HUES6 (cell line): ENCODE results near the gene RPS6KA4.
"Not testable (repeated sequence)": the region's sequence is repeated elsewhere in the genome, so short reads cannot be mapped to it uniquely, and the experiment has no call there.

ENCODE experiments used
- H3K27ac ChIP-seq: 2 replicates; pipeline ENCODE4 v1.7.0; 2013; ENCODE audit warnings: low read depth, mild to moderate bottlenecking, low read length, inconsistent platforms
- H3K27me3 ChIP-seq: 2 replicates; pipeline ENCODE4 v1.6.1; 2013; ENCODE audit warnings: low read length; ENCODE audit not compliant: control insufficient read depth, insufficient read depth
- H3K36me3 ChIP-seq: 2 replicates; pipeline ENCODE4 v1.6.1; 2013; ENCODE audit warnings: low read length; ENCODE audit not compliant: control insufficient read depth, insufficient read depth
- H3K4me1 ChIP-seq: 2 replicates; pipeline ENCODE4 v1.6.1; 2013; ENCODE audit warnings: low read length; ENCODE audit not compliant: control insufficient read depth, insufficient read depth
- H3K4me3 ChIP-seq: 2 replicates; pipeline ENCODE4 v1.5.1; 2013; ENCODE audit warnings: low read depth, low read length
- H3K9ac ChIP-seq: one replicate; pipeline ENCODE4 v1.6.1; 2013; ENCODE audit warnings: mild to moderate bottlenecking, low read length
- H3K9me3 ChIP-seq: 2 replicates; pipeline ENCODE4 v1.6.1; 2013; ENCODE audit warnings: low read depth, low read length; ENCODE audit not compliant: control insufficient read depth, insufficient read depth

The RPS6KA4 gene

DNA sequence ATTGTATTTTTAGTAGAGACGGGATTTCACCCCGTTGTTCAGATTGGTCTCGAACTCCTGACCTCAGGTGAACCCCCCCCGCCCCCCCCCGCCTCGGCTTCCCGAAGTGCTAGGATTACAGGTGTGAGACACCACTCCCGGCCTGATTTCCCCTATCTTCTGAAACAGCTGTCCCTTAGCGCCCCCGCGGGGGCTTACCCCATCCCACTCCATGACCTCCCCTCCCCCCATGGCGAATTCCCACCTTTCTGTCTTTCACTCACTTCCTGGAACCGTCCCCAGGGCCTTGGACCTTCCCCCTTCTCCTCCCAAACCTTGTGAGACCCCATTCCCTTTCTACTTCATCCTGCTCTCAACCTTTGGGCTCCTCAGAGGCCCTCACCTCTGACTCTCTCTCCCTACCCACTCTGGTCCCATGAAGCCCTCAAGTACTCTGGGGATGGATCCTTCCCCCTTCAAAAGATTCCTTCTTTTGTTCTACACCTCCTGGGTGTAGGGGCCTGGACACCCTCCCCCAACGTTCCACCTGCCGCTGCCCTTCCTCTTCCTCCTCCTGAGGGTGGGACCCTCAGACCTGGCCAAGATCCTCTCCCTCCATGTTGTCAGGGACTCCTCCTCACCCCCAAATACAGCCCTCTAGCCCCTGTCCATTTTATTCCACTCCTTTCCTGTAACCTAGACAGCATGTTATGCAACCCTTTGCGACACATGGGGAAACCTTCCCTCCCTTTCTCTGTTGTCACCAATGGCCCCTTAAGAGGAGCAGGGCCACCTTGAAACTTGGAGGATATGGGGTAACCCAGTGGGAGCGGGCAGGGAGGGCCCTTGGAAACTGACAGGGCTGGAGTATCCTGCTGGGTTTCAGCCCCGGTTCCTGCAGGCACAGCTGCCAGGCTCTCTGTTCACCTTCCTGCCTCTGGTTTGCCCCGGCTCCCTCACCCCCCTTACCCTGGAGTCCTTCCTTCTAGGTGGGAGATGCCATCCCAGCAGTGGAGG, 39.9 kb upstream of the RPS6KA4 start:
- Histone ChIP-seq H3K4me3 (peak overlapping the region; percentile 86), H3K27ac (peak overlapping the region; percentile 41; the same call in 1 of the 2 replicates), H3K27me3 (no peaks in the 10 kb centered on the region), H3K9ac (peak overlapping the region; percentile 91), H3K36me3 (peaks cover 54% of the 10 kb centered on the region), H3K4me1 (peaks cover 26% of the 10 kb centered on the region), H3K9me3 (no peaks in the 10 kb centered on the region)

DNA sequence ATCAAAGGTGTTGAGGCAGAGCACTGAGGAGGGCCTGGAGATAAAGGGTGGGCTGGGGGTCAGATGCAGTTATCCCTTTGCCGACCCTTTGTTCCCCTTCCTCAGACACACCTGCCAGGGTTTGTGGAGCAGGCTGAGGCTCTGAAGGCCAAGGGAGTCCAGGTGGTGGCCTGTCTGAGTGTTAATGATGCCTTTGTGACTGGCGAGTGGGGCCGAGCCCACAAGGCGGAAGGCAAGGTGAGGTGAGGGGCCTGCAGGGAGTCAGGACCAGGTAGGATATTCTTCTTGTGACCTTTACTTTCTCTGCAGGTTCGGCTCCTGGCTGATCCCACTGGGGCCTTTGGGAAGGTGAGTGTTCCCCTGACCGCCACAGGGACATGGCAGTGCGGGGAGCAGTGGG, 38.4 kb upstream of the RPS6KA4 start:
- Histone ChIP-seq H3K9ac (no peak overlapping the region), H3K27ac (no peak overlapping the region), H3K4me1 (peaks cover 33% of the 10 kb centered on the region), H3K9me3 (no peaks in the 10 kb centered on the region), H3K36me3 (peaks cover 39% of the 10 kb centered on the region), H3K27me3 (no peaks in the 10 kb centered on the region), H3K4me3 (no peak overlapping the region)

DNA sequence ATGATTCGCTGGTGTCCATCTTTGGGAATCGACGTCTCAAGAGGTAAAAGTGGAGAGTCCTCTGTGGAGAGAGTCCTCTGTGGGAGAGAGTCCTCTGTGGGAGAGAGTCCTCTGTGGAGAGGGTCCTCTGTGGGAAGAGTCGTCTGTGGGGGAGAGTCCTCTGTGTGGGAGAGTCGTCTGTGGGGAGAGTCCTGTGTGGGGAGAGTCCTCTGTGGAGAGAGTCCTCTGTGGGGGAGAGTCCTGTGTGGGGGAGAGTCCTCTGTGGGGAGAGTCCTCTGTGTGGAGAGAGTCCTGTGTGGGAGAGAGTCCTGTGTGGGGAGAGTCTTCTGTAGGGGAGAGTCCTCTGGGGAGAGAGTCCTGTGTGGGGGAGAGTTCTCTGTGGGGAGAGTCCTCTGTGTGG, 37.9 kb upstream of the RPS6KA4 start:
- Histone ChIP-seq H3K36me3 (peaks cover 38% of the 10 kb centered on the region), H3K4me3 (no peak overlapping the region), H3K9me3 (no peaks in the 10 kb centered on the region), H3K4me1 (peaks cover 33% of the 10 kb centered on the region), H3K9ac (no peak overlapping the region), H3K27ac (no peak overlapping the region), H3K27me3 (no peaks in the 10 kb centered on the region)

DNA sequence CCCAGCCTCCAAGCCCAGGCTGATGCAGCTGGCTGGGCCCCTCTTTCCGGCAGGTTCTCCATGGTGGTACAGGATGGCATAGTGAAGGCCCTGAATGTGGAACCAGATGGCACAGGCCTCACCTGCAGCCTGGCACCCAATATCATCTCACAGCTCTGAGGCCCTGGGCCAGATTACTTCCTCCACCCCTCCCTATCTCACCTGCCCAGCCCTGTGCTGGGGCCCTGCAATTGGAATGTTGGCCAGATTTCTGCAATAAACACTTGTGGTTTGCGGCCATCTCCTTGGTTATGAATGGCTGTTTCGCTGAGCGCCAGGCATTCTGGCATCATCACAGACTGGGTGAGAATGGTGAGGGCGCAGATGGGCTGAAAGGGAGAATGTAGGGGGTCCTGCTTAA, 37.4 kb upstream of the RPS6KA4 start:
- Histone ChIP-seq H3K4me1 (peaks cover 33% of the 10 kb centered on the region), H3K27me3 (no peaks in the 10 kb centered on the region), H3K9ac (no peak overlapping the region), H3K9me3 (no peaks in the 10 kb centered on the region), H3K36me3 (peaks cover 34% of the 10 kb centered on the region), H3K4me3 (no peak overlapping the region), H3K27ac (no peak overlapping the region)

GRCh38 chr11:64322925-64323260, 36.1 kb upstream of the RPS6KA4 start:
- H3K4me3 ChIP-seq: no peak overlapping the region

DNA sequence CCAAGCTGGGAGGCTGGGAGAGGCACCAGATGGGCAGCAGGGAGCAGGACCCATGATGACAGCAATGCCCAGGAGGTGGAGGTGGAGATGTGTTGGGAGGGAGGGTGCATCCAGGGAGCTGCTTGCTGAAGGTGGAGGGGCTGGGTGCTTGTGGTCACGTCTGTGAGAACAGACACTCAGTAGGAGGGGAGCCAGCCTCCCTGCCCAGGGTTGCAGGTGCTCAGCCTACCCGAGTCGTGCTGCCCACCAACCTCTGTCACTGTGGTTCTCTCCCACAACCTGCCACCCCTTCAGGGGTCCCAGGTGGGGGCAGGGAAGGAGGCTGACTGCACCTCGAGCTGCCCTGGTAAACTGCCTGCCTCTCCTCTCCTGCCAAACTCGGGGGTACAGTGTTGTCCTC, 35.6 kb upstream of the RPS6KA4 start:
- H3K27ac ChIP-seq: no peak overlapping the region
- peaks cover 33% of the 10 kb centered on the region for H3K4me1 ChIP-seq
- H3K4me3 ChIP-seq: no peak overlapping the region
- H3K9ac ChIP-seq: no peak overlapping the region
- H3K36me3 ChIP-seq: peaks cover 34% of the 10 kb centered on the region
- no peaks in the 10 kb centered on the region for H3K9me3 ChIP-seq
- no peaks in the 10 kb centered on the region for H3K27me3 ChIP-seq

More at GRCh38 chr11:64322925-64323260, 36.1 kb upstream of the RPS6KA4 start:
- Histone ChIP-seq H3K9ac (no peak overlapping the region), H3K4me1 (peaks cover 33% of the 10 kb centered on the region), H3K9me3 (no peaks in the 10 kb centered on the region), H3K27me3 (no peaks in the 10 kb centered on the region), H3K36me3 (peaks cover 34% of the 10 kb centered on the region), H3K27ac (no peak overlapping the region)

DNA sequence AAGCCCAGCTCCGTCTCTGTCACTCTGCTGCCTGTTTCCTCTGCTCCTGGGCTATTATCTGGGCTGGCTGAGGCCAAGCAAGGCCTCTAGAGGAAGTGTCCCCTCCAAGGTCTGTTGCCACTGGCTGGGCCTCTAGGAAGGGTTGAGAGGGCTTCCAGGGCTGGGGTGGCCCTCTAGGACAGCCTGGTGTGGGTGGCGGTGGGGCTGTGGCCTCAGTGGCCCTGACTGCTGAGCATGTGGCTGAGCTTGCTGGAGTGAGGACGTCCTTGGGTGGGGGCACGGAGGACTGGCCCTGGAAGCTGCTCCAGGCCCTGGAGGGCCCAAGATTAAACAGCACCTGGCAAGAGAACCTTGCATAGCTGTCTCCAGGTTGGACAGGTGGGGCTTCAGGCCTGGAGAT, 35.0 kb upstream of the RPS6KA4 start:
- peaks cover 34% of the 10 kb centered on the region for H3K36me3 ChIP-seq
- not testable (repeated sequence) for H3K9me3 ChIP-seq, H3K9ac ChIP-seq, H3K4me3 ChIP-seq, H3K27me3 ChIP-seq
- peak overlapping the region; percentile 46; the same call in 1 of the 2 replicates for H3K27ac ChIP-seq
- peaks cover 31% of the 10 kb centered on the region for H3K4me1 ChIP-seq

- H3K36me3 ChIP-seq: peaks cover 28% of the 10 kb centered on the region
- peaks cover 24% of the 10 kb centered on the region; the same call in 1 of the 2 replicates for H3K4me1 ChIP-seq
- no peaks in the 10 kb centered on the region for H3K27me3 ChIP-seq
- H3K4me3 ChIP-seq: no peak overlapping the region
- no peak overlapping the region for H3K9ac ChIP-seq
- no peaks in the 10 kb centered on the region for H3K9me3 ChIP-seq
- H3K27ac ChIP-seq: no peak overlapping the region
Measured at GRCh38 chr11:64324692-64325469, 34.1 kb upstream of the RPS6KA4 start.

DNA sequence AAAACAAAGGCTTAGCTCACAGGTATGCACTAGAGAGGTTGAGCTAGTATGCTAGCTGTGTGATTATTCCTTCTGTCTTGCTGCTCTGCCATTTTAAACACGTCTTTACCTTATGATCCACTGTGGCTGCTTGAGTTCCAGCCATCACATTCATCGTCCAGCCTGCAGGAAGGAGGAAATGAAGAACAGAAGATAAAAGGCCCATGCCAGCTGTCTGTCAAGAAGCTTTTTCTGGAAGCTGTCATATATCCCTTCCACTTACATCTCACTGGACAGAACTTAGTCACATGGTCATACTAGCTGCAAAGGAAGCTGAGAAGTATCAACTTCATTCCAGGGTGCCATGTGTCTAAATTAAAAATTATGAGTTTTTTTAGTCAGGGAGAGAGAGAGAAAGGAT, 31.6 kb upstream of the RPS6KA4 start:
- Histone ChIP-seq H3K9me3 (no peaks in the 10 kb centered on the region), H3K27ac (no peak overlapping the region)

GRCh38 chr11:64327993-64328392, 31.0 kb upstream of the RPS6KA4 start:
- no peak overlapping the region for H3K27ac ChIP-seq
- no peak overlapping the region for H3K9ac ChIP-seq

More for the DNA sequence above, 31.6 kb upstream of the RPS6KA4 start:
- no peaks in the 10 kb centered on the region for H3K27me3 ChIP-seq
- peaks cover 39% of the 10 kb centered on the region for H3K4me1 ChIP-seq
- H3K4me3 ChIP-seq: no peak overlapping the region
- peaks cover 9% of the 10 kb centered on the region for H3K36me3 ChIP-seq
- no peak overlapping the region for H3K9ac ChIP-seq

DNA sequence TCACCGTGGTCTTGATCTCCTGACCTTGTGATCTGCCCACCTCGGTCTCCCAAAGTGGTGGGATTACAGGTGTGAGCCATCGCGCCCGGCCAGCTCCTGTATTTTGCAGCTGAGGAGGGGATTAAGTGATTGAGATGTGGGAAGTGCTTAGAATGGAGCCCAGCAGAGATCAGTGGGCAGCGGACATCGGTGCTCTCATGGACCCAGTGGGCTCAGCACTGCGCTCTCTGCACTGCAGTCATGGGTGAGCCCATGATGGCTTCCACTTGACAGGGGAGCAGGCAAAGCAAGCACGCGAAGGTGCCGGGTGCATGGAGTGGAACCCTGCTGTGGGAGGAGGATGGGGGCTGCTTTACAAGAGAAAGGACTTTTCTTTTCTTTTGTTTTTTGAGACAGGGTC, 28.1 kb upstream of the RPS6KA4 start:
- Histone ChIP-seq H3K9me3 (no peaks in the 10 kb centered on the region), H3K36me3 (no peaks in the 10 kb centered on the region), H3K27me3 (no peaks in the 10 kb centered on the region), H3K9ac (no peak overlapping the region), H3K4me1 (peaks cover 16% of the 10 kb centered on the region), H3K27ac (no peak overlapping the region), H3K4me3 (no peak overlapping the region)

More at GRCh38 chr11:64327993-64328392, 31.0 kb upstream of the RPS6KA4 start:
- no peaks in the 10 kb centered on the region for H3K9me3 ChIP-seq
- peaks cover 2% of the 10 kb centered on the region; the same call in 1 of the 2 replicates for H3K36me3 ChIP-seq
- peaks cover 33% of the 10 kb centered on the region for H3K4me1 ChIP-seq
- H3K27me3 ChIP-seq: no peaks in the 10 kb centered on the region
- H3K4me3 ChIP-seq: no peak overlapping the region
